GM12801 (cell line): ENCODE measurements around the gene BFSP2.

Experiments
- TF ChIP-seq, protein P1 (sequence below): IDR thresholded peaks from one replicate; pipeline ENCODE4 v1.5.1; 2011; ENCODE audit warnings: control low read depth; ENCODE audit not compliant: insufficient read length; ENCODE audit errors: extremely low read depth

Gene BFSP2

DNA sequence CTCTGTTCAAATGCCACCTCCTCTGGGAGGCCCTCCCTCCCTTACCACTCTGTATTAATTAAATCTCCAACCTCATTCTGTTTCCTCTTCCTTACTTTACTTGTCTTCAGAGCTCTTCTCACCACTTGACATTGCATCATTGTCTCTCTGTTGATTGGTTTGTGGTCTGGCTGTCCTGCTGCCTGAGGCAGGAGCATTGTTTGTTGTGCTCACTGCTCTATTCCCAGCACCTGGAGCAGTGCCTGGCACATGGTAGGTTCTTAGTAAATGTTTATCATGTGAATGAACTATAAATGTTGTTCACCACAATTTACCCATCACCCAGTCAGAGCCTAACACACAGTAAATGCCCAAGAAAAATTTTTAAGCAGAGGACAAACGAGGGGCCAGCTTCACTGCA, 6.7 kb upstream of the BFSP2 start:
- TF ChIP-seq, protein P1, sequence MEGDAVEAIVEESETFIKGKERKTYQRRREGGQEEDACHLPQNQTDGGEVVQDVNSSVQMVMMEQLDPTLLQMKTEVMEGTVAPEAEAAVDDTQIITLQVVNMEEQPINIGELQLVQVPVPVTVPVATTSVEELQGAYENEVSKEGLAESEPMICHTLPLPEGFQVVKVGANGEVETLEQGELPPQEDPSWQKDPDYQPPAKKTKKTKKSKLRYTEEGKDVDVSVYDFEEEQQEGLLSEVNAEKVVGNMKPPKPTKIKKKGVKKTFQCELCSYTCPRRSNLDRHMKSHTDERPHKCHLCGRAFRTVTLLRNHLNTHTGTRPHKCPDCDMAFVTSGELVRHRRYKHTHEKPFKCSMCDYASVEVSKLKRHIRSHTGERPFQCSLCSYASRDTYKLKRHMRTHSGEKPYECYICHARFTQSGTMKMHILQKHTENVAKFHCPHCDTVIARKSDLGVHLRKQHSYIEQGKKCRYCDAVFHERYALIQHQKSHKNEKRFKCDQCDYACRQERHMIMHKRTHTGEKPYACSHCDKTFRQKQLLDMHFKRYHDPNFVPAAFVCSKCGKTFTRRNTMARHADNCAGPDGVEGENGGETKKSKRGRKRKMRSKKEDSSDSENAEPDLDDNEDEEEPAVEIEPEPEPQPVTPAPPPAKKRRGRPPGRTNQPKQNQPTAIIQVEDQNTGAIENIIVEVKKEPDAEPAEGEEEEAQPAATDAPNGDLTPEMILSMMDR = no peak

DNA sequence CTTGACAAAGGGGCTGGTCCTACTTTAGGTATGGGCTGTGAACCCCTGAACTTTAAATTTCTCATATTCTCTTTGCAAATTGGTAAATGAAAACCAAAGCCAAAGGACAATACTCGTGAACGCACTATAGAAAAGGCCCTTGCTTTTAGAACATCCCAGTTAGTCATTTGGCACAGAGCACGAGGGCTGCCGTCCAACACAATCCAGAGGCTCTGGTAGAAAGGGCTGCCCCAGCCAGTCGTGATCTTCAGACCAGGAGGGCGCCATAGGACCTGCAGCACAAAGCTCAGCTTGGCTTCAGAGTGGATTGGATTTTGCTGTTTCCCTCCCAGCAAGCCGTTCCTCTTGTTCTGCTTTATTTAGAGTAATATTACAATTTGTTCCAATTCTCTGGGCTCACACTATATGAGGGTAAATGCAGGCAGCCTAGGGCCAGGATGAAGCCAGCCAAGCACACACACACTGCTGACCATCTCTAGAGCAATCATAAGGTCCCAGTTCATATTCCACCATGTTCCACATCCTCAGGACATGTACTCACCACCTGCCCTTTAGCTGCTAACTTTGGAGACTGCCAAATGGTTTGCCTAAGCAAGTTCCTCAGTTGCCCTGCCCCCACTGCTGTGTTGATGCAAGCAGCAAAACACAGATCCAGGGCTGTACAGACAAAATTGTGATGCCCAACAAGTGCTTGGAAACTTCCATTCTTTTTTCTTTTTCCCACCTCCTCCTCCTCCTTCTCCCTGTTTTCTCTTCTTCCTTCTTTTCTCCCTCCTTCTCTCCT, 6.0 kb upstream of the BFSP2 start:
- TF ChIP-seq, protein P1 = no peak

DNA sequence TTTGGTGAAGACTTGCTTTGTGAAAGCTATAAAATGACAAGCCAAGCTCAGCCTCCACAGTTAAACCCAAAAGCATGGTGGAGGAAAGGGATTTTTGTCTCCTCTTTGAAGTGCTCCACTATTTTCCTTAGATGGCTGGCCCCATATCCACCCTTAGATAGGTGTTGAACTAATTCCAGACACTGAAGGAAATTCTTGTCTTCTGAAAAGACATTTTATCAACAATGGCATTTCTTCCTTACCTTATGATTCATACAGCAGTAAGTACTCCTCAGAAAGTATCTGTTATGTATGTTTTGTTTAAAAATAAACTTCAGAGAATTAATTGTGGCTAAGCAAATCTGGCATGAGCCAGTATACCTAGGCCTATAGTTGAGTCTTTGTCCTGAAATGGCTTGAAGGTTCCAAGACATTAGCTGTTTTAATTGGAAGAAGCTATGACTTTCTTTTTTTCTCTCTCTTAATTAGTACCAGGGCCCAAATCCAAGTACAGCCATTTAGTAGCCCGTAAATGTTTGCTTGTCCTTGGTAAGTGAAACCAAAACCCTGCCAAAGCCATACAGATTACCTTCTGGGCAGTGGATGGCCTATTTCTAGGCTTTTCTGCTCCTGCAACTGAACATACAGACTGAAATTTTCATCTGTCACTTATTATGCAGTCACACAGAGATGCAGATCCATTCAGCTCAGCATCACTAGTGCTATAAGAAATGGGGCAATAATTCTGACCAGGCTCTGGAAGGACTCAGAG, 5.1 kb upstream of the BFSP2 start:
- TF ChIP-seq, protein P1 = no peak

DNA sequence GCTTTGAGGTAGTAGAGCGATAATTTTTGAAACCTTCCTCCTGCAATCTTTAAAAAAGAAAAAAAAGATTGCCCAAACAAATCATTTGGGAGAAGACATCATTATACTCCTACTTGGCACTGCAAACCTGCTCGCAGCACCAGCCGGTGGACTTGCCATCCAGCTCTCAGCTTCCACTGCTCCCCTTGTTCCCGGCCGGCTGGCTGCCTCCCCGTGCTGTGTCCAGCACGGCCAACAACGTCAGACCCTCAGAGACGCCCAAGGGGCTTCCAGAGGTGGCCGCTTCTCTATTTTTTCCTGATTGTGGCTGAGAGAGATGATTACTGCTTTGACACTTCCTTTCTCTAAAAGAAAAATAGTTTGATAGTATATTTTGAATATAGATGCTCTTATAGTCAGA, 3.0 kb upstream of the BFSP2 start:
- TF ChIP-seq, protein P1 = no peak

DNA sequence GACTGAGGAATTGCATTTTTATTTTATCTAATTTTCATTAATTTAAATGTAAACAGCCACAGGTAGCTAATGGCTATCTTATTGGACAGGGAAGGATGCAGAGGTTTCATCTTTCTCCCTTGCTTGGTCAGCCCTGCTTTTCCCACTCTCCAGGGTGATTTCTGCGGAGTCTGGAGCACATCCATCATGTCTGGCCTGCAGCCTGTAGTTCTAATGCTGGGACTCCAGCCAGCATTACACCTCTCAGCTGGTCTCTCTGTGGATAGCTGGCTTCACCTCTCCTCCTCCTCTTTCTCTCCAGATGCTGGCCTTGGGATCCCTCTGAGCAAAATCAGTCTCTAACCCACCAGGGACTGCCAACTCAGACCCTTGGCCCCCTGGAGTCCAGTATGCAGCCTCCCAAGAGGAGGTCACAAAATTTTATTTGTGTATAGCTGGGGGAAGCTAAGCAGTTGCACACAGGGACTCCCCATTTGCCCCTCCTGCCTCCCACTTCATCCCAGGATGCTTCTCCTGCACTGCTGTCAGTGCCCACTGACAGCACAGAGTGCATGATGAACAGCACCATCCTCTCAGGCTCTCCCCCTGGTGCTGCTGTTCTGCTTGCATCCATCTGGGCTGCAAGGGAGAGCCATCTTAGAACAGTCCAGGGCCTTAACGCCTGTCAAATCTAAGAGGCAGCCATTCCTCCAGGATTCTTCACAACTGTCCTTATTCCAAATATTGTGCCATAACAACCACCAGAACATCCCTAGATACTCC, 1.7 kb downstream of the BFSP2 start:
- TF ChIP-seq, protein P1 = no peak

DNA sequence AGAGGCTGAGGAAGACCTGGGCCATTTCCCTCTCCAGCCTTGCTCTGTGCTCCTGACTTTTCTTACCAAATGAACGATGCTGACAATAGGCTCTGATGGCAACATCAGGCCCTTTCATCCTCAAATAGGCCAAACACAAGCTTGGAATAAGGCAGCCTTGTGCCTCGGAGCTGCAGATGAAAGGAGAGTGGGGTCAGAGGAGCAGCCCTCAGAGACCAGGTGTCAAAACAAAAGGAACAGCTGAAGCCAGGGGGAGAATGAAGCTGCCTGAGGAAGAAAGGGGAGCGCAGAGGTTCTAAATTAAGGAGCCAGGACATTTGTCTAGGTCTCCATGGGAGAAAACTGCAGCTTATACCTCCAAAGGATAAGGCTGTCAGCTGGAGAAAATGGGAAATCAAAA, 5.1 kb downstream of the BFSP2 start:
- TF ChIP-seq, protein P1 = no peak

DNA sequence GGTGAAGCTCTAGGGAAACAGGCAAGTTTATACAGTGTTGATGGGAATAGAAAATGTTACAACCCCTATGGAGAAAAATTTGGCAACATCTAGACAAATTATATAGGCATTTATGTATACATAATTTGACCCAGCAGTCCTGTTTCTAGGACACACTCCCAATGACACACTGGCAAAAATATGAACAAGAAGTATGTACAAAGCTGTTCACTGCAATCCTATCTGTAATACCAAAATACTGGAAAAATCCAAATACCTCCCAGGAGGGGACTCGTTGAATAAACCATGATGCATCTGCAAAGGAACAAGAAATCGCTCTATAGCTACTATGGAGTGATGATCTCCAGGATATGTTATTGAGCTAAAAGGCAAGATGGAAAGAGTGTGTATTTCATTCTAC, 8.5 kb downstream of the BFSP2 start:
- TF ChIP-seq, protein P1 = no peak
